ENCODE measurements around the gene WIPI1. TPM values are rescaled to one million over a fixed set of nuclear protein-coding genes. Genes with fewer than 3 reads are reported as not detected.

WIPI1 gene
- total RNA-seq, 2 experiments from 2014 or later: 34.4 to 43.5 TPM

GRCh38 chr17:68437979-68438822 lies 19.1 kb downstream of the WIPI1 start:
- BruUV-seq (replicated peaks): no TSS peak
- DNase-seq (ENCODE audit: low spot score): peak; percentile 87
- Histone ChIP-seq H3K4me3 (ENCODE audit: low read depth, low read length, poor library complexity, severe bottlenecking) (peak overlapping the region; percentile 49), H3K27ac (ENCODE audit: low read depth, low read length, poor library complexity, severe bottlenecking) (peak overlapping the region; percentile 80), H3K4me1 (ENCODE audit: insufficient read depth, low read length, poor library complexity, severe bottlenecking) (peaks cover 70% of the 10 kb centered on the region), H4K20me1 (ENCODE audit: insufficient read depth, low read length) (no peaks in the 10 kb centered on the region), H3K79me2 (ENCODE audit: insufficient read depth, low read depth, low read length) (no peaks in the 10 kb centered on the region), H3K4me2 (ENCODE audit: low read length) (peak overlapping the region; percentile 75), H3K9me2 (ENCODE audit: insufficient read depth, low read length) (no peaks in the 10 kb centered on the region), H3K9me3 (ENCODE audit: low read length) (no peaks in the 10 kb centered on the region), H3K36me3 (ENCODE audit: insufficient read depth, low read length) (peaks cover 13% of the 10 kb centered on the region), H2AFZ (ENCODE audit: low read length) (peak overlapping the region; percentile 77)
- TF ChIP-seq EZH2phosphoT487 (IDR thresholded peaks at IDR 0.05; ENCODE audit: borderline replicate concordance, low read depth, low read length) (no peak), CTCF (conservative IDR thresholded peaks at IDR 0.05; ENCODE audit: low read length) (no peak)
- intact Hi-C loops (cut with micrococcal nuclease; ENCODE audit: unreplicated experiment): loop anchor here (2.0 to 5.0 kb wide), 2 partner anchors 96 to 257 kb away; no protein-coding TSS in a partner anchor
- ChIA-PET CTCF (ENCODE audit: unreplicated experiment) (interaction anchor here (0.6 to 1.5 kb wide), 6 partner anchors 19 to 175 kb away, joined by 3 read pairs; partner anchors contain the start of gene WIPI1), POLR2A (interaction anchor here (0.5 to 8.8 kb wide), 20 partner anchors 8 to 351 kb away, joined by 3 to 138 read pairs (median 4); partner anchors contain the start of gene WIPI1)

- TF ChIP-seq CTCF (conservative IDR thresholded peaks at IDR 0.05; ENCODE audit: low read length) (peak; percentile 95), EZH2phosphoT487 (IDR thresholded peaks at IDR 0.05; ENCODE audit: borderline replicate concordance, low read depth, low read length) (no peak)
- Histone ChIP-seq H3K36me3 (ENCODE audit: insufficient read depth, low read length) (peaks cover 20% of the 10 kb centered on the region; the same call in 1 of the 2 replicates), H3K4me1 (ENCODE audit: insufficient read depth, low read length, poor library complexity, severe bottlenecking) (peaks cover 64% of the 10 kb centered on the region), H2AFZ (ENCODE audit: low read length) (peak overlapping the region; percentile 77), H3K4me3 (ENCODE audit: low read depth, low read length, poor library complexity, severe bottlenecking) (peak overlapping the region; percentile 15), H4K20me1 (ENCODE audit: insufficient read depth, low read length) (no peaks in the 10 kb centered on the region), H3K4me2 (ENCODE audit: low read length) (peak overlapping the region; percentile 61), H3K79me2 (ENCODE audit: insufficient read depth, low read depth, low read length) (no peaks in the 10 kb centered on the region), H3K27ac (ENCODE audit: low read depth, low read length, poor library complexity, severe bottlenecking) (peak overlapping the region; percentile 80), H3K9me2 (ENCODE audit: insufficient read depth, low read length) (no peaks in the 10 kb centered on the region), H3K9me3 (ENCODE audit: low read length) (no peaks in the 10 kb centered on the region)
- DNase-seq (ENCODE audit: low spot score): peak; percentile 93
- ChIA-PET CTCF (ENCODE audit: unreplicated experiment) (interaction anchor here (0.9 to 1.5 kb wide), 2 partner anchors 28 to 37 kb away, joined by 3 to 4 read pairs; no protein-coding TSS in a partner anchor), POLR2A (interaction anchor here (0.6 to 8.8 kb wide), 7 partner anchors 10 to 256 kb away, joined by 3 to 138 read pairs (median 5); partner anchors contain the start of gene WIPI1)
- intact Hi-C loops (cut with micrococcal nuclease; ENCODE audit: unreplicated experiment): loop anchor here (1.0 to 5.0 kb wide), 7 partner anchors 27 to 264 kb away; no protein-coding TSS in a partner anchor
- BruUV-seq (replicated peaks): no TSS peak
Measured at GRCh38 chr17:68435876-68436842, 21.1 kb downstream of the WIPI1 start.

All from OCI-LY7 (cell line).